ENCODE measurements around the gene CLSTN2. TPM values are rescaled to one million over a fixed set of nuclear protein-coding genes. Genes with fewer than 3 reads are reported as not detected.

CLSTN2 gene
- total and polyA plus RNA-seq, 2 of the 13 experiments (the other 11 are each of a cell fraction or from before 2014, with no cell fraction given), result not detected

- no peak for TF ChIP-seq TBX3 (IDR thresholded peaks at IDR 0.05; ENCODE audit: borderline replicate concordance)
- TF ChIP-seq POLR2AphosphoS2 (IDR thresholded peaks at IDR 0.05; ENCODE audit: low read depth, low read length), result no peak
- TF ChIP-seq, protein P1, sequence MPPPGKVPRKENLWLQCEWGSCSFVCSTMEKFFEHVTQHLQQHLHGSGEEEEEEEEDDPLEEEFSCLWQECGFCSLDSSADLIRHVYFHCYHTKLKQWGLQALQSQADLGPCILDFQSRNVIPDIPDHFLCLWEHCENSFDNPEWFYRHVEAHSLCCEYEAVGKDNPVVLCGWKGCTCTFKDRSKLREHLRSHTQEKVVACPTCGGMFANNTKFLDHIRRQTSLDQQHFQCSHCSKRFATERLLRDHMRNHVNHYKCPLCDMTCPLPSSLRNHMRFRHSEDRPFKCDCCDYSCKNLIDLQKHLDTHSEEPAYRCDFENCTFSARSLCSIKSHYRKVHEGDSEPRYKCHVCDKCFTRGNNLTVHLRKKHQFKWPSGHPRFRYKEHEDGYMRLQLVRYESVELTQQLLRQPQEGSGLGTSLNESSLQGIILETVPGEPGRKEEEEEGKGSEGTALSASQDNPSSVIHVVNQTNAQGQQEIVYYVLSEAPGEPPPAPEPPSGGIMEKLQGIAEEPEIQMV (CRISPR knock-in tag; IDR thresholded peaks at IDR 0.05; ENCODE audit: low read depth), result no peak
- TF ChIP-seq ONECUT2 (CRISPR knock-in tag; IDR thresholded peaks at IDR 0.05), result no peak
These were observed 562.3 kb downstream of the CLSTN2 start (continued) for GRCh38 chr3:140497331-140497730.

DNA sequence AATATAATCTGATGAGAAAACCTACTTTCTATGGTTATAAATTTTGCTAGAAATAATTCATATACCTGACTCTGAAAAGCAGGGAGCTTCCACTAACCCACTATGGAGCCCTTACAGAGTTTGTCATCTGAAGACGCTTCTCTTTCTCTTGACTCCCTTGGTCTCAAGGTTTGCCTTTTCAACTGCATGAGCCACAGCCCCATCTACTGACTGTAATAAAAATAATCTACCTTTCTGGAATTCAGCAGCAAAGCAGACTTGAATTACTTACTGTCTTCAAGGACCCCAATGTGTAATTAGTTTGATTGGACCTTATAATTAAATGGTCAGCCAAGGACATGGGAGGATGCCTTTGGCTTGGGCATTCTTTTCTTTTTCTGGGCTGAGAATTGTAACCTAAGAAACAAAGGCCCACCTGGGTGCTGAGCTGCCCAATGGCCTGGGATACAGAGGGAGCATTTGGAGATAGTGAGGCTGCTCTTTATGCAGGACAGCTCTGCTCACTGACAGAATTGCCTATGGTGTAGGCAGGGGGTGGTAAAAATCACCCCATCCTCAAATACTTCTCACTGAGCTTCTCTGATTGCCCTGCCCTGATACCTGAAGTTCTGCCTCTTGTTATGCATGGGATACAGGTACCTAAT, 564.3 kb downstream of the CLSTN2 start:
- no peak for FAIRE-seq
- CTCF ChIA-PET (ENCODE audit: low intra/inter-chr PET ratio, low total read pairs), result no interaction called here

More for the DNA sequence above, 564.3 kb downstream of the CLSTN2 start:
- POLR2A ChIA-PET, result no interaction called here
- H2AFZ ChIP-seq (ENCODE audit: low read length), result no peak overlapping the region
- no peak for ATAC-seq
- H3K27ac ChIP-seq (ENCODE audit: extremely low read length, insufficient read depth, low read length), result no peak overlapping the region
- H3K4me3 ChIP-seq (replicated peaks in 1 of 3; ENCODE audit: insufficient read depth in 1 of 3, low read depth in 2 of 3, low read length in 3 of 3), result no peak overlapping the region
- no peak overlapping the region for H3K9ac ChIP-seq (ENCODE audit: insufficient read depth, low read depth, low read length)
- H3K27me3 ChIP-seq (ENCODE audit: control insufficient read depth in 1 of 2, insufficient read depth in 2 of 2, low read length in 2 of 2), result no peaks in the 10 kb centered on the region
- no peaks in the 10 kb centered on the region for H4K20me1 ChIP-seq (ENCODE audit: insufficient read depth, low read length)
- in situ Hi-C loops (cut with HindIII; ENCODE audit: extremely low pct_ligation_motif_present, low pct_unique_long_range_greater_than_20kb), result no loop called here
- H3K4me1 ChIP-seq (ENCODE audit: insufficient read depth, low read length), result no peaks in the 10 kb centered on the region
- WGBS (ENCODE audit: low lambda C conversion rate), result 0% methylated on average over 1 of the region's 1 CpG
- no peak for TF ChIP-seq JARID2 (CRISPR knock-in tag; IDR thresholded peaks at IDR 0.05; ENCODE audit: insufficient replicate concordance)
- TF ChIP-seq BORCS8-MEF2B (CRISPR knock-in tag; IDR thresholded peaks at IDR 0.05), result no peak
- peak; percentile 48 for TF ChIP-seq STAG1 (CRISPR knock-in tag; IDR thresholded peaks at IDR 0.05)
- TF ChIP-seq, protein P2, sequence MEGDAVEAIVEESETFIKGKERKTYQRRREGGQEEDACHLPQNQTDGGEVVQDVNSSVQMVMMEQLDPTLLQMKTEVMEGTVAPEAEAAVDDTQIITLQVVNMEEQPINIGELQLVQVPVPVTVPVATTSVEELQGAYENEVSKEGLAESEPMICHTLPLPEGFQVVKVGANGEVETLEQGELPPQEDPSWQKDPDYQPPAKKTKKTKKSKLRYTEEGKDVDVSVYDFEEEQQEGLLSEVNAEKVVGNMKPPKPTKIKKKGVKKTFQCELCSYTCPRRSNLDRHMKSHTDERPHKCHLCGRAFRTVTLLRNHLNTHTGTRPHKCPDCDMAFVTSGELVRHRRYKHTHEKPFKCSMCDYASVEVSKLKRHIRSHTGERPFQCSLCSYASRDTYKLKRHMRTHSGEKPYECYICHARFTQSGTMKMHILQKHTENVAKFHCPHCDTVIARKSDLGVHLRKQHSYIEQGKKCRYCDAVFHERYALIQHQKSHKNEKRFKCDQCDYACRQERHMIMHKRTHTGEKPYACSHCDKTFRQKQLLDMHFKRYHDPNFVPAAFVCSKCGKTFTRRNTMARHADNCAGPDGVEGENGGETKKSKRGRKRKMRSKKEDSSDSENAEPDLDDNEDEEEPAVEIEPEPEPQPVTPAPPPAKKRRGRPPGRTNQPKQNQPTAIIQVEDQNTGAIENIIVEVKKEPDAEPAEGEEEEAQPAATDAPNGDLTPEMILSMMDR (CRISPR knock-in tag; IDR thresholded peaks at IDR 0.05), result peak; percentile 20; the same call in 1 of the 2 replicates
- TF ChIP-seq, protein P3, sequence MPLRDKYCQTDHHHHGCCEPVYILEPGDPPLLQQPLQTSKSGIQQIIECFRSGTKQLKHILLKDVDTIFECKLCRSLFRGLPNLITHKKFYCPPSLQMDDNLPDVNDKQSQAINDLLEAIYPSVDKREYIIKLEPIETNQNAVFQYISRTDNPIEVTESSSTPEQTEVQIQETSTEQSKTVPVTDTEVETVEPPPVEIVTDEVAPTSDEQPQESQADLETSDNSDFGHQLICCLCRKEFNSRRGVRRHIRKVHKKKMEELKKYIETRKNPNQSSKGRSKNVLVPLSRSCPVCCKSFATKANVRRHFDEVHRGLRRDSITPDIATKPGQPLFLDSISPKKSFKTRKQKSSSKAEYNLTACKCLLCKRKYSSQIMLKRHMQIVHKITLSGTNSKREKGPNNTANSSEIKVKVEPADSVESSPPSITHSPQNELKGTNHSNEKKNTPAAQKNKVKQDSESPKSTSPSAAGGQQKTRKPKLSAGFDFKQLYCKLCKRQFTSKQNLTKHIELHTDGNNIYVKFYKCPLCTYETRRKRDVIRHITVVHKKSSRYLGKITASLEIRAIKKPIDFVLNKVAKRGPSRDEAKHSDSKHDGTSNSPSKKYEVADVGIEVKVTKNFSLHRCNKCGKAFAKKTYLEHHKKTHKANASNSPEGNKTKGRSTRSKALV (CRISPR knock-in tag; IDR thresholded peaks at IDR 0.05), result no peak
- TF ChIP-seq KLF13 (CRISPR knock-in tag; IDR thresholded peaks at IDR 0.05), result no peak
- TF ChIP-seq ZBTB7B (CRISPR knock-in tag; IDR thresholded peaks at IDR 0.05), result no peak
- no peak overlapping the region for H3K4me2 ChIP-seq (ENCODE audit: low read depth, low read length)
- intact Hi-C loops (cut with micrococcal nuclease; ENCODE audit: unreplicated experiment), result no loop called here
- no peaks in the 10 kb centered on the region for H3K36me3 ChIP-seq (replicated peaks in 1 of 2; ENCODE audit: control insufficient read depth in 1 of 2, insufficient read depth in 2 of 2, low read length in 2 of 2)
- BruUV-seq (replicated peaks), result no TSS peak
- no peaks in the 10 kb centered on the region for H3K79me2 ChIP-seq (ENCODE audit: insufficient read depth, low read length)
- DNase-seq (ENCODE audit: low spot score), result peak; percentile 12
- H3K9me3 ChIP-seq (ENCODE audit: low read length), result no peaks in the 10 kb centered on the region
